Adrenal gland (tissue), 12 donors: ENCODE measurements around the gene ETV3L. TPM values are rescaled to one million over a fixed set of nuclear protein-coding genes. Genes with fewer than 3 reads are reported as not detected.
A peak's percentile ranks its signal among the peaks of the same experiment; 100 is the strongest.

ENCODE experiments used
- DNase-seq, 7 donors: peaks; one replicate each; pipeline ENCODE4 v3.0.0-alpha.2; 2019 to 2020
- H3K27ac ChIP-seq, 5 donors: fragments of 200-600 bp; sonication (generic) in 4 of 5; 1 replicate in 3 of 5; 2 replicates in 2 of 5; pipeline versions ENCODE4 v1.5.1 to v1.8.0; 2016 to 2020; ENCODE audit warnings: mild to moderate bottlenecking in 1 of 5
- H3K27me3 ChIP-seq: fragments of 200-600 bp; 2 replicates; pipeline ENCODE4 v1.8.0; 2021
- H3K36me3 ChIP-seq, 2 donors: fragments of 200-600 bp; replicated peaks in 1 of 2; 1 replicate in 1 of 2; 2 replicates in 1 of 2; pipeline versions ENCODE4 v1.5.1 to v1.8.0; 2018 to 2022
- H3K4me1 ChIP-seq, 2 donors: fragments of 200-600 bp; replicated peaks in 1 of 2; 1 replicate in 1 of 2; 2 replicates in 1 of 2; pipeline versions ENCODE4 v1.5.1 to v1.8.0; 2018 to 2021
- H3K4me3 ChIP-seq, 4 donors: fragments of 200-600 bp; sonication (generic) in 3 of 4; one replicate each; pipeline ENCODE4 v1.5.1; 2016 to 2018
- H3K9me3 ChIP-seq, 3 donors: fragments of 200-600 bp; sonication (generic) in 1 of 3; replicated peaks in 1 of 3; 1 replicate in 2 of 3; 2 replicates in 1 of 3; pipeline versions ENCODE4 v1.5.1 to v1.8.0; 2016 to 2021
- POLR2A ChIP-seq, 2 donors: fragments of 450-650 bp; IDR thresholded peaks; one replicate each; pipeline ENCODE4 v1.6.1; 2017; ENCODE audit warnings: antibody characterized with exemption in 2 of 2, mild to moderate bottlenecking in 2 of 2, moderate library complexity in 1 of 2
- WGBS, 4 donors: extraction: QIAGEN DNeasy Blood & Tissue Kit in 2 of 4; methylation state at CpG; one replicate each; pipeline versions ENCODE4 v1.1.5 to v1.1.7; 2013 to 2017; 5-methylcytosine and 5-hydroxymethylcytosine counted together
- intact Hi-C, 2 donors: fragments of 100-400 bp; cut with DNase I; formaldehyde crosslinking; loops; one replicate each; pipeline versions ENCODE4 v1.14.1 to v1.15.0; 2022 to 2023
- polyA plus RNA-seq, 3 donors: library from polyadenylated mRNA; stranded (reverse); fragments of 200-250 nt in 2 of 3; fragments of 350-450 nt in 1 of 3; fragmentation: Illumina TruSeq in 1 of 3; extraction: RNeasy Lipid Tissue Mini Kit (QIAGEN cat#74804) in 1 of 3; gene quantifications; one replicate each; pipeline ENCODE4 v1.2.3, GENCODE V29; 2013 to 2014
- total RNA-seq, 9 donors: library from RNA; depleted of rRNA in 4 of 9; stranded (reverse); fragments of >200 nt in 4 of 9; fragments of 120-200 nt in 1 of 9; fragmentation: NEBNext Ultra II Directional in 1 of 9; extraction: Animal tissue kit (Norgen Biotek cat#: 25700) in 1 of 9; gene quantifications; one replicate each; pipeline versions ENCODE4 v1.1.0 to v1.2.4, GENCODE V29; 2013 to 2023
- TF ChIP-seq, protein P1 (sequence below), 6 experiments: fragments of 450-650 bp in 4 of 6; fragments of 200-600 bp in 2 of 6; sonication (generic) in 1 of 6; IDR thresholded peaks; 1 replicate in 5 of 6; 2 replicates in 1 of 6; pipeline versions ENCODE4 v1.5.1 to v1.8.0; 2016 to 2021; ENCODE audit warnings: antibody characterized with exemption in 6 of 6, mild to moderate bottlenecking in 2 of 6, moderate library complexity in 1 of 6
- donor health status: healthy with polysubstance abuse.
- donor health status: Bipolar disorder and iron deficiency.
- donor health status: DM: yes; HTN: yes; CAD: no.
- donor health status: DM: no; HTN: no; CAD: no.
- donor health status: DM: no; HTN: no; CAD: no.
- donor health status: DM: yes; HTN: yes; CAD: no.

ETV3L gene
- total and polyA plus RNA-seq, 12 donors, result not detected

DNA sequence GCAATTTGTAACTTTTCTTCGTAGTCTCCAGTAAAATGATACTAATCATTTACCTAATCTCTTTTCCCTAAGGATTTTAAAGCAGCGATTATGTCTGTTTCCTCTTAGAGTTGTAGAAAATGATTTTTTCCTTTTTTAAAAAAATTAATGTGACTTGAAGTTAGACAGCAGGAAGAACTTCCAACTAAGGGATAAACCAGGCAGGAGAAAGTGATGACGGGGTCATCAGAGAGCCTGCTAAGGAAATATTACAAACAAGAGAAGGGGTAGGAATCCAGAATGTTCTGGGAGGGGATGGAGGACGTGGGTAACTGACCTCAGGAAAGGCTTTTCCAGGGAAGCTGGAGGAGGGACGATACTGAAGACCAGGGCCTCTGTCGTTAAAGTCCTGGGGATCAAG is 8.8 kb upstream of the ETV3L start:
- Histone ChIP-seq H3K4me3 (no peak overlapping the region), H3K27ac (no peak overlapping the region), H3K36me3 (no peaks in the 10 kb centered on the region), H3K9me3 (no peaks in the 10 kb centered on the region), H3K27me3 (peaks cover 21% of the 10 kb centered on the region), H3K4me1 (no peaks in the 10 kb centered on the region)
- TF ChIP-seq, protein P1, sequence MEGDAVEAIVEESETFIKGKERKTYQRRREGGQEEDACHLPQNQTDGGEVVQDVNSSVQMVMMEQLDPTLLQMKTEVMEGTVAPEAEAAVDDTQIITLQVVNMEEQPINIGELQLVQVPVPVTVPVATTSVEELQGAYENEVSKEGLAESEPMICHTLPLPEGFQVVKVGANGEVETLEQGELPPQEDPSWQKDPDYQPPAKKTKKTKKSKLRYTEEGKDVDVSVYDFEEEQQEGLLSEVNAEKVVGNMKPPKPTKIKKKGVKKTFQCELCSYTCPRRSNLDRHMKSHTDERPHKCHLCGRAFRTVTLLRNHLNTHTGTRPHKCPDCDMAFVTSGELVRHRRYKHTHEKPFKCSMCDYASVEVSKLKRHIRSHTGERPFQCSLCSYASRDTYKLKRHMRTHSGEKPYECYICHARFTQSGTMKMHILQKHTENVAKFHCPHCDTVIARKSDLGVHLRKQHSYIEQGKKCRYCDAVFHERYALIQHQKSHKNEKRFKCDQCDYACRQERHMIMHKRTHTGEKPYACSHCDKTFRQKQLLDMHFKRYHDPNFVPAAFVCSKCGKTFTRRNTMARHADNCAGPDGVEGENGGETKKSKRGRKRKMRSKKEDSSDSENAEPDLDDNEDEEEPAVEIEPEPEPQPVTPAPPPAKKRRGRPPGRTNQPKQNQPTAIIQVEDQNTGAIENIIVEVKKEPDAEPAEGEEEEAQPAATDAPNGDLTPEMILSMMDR (IDR thresholded peaks at IDR 0.05), result no peak
- DNase-seq, result no peak
- WGBS, 4 donors, result 56 to 68% (median 61%) methylated on average over 6 of the region's 6 CpGs
- intact Hi-C loops, result no loop called here

DNA sequence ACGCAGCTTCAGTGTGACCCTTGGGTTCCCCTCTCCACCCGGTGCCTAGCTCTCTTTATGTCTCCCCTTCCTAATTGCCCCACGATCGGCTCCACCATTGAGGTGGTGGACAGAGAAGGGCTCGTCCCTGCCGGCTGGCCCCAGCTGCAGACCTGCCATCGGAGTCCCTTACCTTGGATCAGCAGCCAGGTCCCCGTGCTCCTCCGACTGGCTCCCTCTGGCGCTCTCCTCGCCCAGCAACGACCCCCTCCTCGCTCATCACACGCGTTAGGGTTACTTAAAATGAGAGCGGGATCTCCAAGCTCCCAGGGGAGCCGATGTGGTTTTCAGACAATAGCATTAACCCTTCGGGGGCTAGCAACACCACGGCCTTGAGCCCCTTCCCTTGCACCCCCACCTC is 8.1 kb upstream of the ETV3L start:
- TF ChIP-seq, protein P1 (IDR thresholded peaks at IDR 0.05), result no peak
- no peak for TF ChIP-seq POLR2A (IDR thresholded peaks at IDR 0.05)
- Histone ChIP-seq H3K27ac (no peak overlapping the region), H3K4me3 (no peak overlapping the region), H3K4me1 (no peaks in the 10 kb centered on the region), H3K27me3 (peaks cover 21% of the 10 kb centered on the region), H3K36me3 (no peaks in the 10 kb centered on the region), H3K9me3 (no peaks in the 10 kb centered on the region)
- 23 to 42% (median 31%) methylated on average over 17 to 19 of the region's 19 CpGs for WGBS, 4 donors
- intact Hi-C loops, result no loop called here
- DNase-seq, result no peak

DNA sequence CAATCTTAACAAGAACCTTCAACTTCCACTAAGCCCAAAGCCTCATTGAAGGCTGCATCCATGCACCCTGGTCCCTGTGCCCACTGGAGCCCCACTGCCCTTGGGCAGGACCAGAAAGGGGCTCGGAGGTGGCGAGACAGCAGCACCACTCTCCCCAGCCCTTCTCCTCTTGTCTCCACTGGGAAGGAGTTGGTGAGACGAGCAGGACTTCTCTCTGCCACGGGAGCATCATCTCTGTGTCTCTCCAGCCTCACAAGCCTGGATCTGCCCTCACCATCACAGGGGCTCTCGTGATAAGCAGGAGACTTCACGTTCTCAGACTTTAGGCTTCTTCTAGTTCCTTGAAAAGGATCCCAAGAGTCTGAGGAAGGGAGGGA is 7.2 kb upstream of the ETV3L start:
- Histone ChIP-seq H3K4me1 (no peaks in the 10 kb centered on the region), H3K4me3 (no peak overlapping the region), H3K9me3 (no peaks in the 10 kb centered on the region), H3K27ac (no peak overlapping the region), H3K27me3 (peaks cover 21% of the 10 kb centered on the region), H3K36me3 (no peaks in the 10 kb centered on the region)
- TF ChIP-seq POLR2A (IDR thresholded peaks at IDR 0.05), result no peak
- 49 to 56% (median 53%) methylated on average over 4 to 6 of the region's 6 CpGs for WGBS, 4 donors
- DNase-seq, result no peak
- intact Hi-C loops, result no loop called here

DNA sequence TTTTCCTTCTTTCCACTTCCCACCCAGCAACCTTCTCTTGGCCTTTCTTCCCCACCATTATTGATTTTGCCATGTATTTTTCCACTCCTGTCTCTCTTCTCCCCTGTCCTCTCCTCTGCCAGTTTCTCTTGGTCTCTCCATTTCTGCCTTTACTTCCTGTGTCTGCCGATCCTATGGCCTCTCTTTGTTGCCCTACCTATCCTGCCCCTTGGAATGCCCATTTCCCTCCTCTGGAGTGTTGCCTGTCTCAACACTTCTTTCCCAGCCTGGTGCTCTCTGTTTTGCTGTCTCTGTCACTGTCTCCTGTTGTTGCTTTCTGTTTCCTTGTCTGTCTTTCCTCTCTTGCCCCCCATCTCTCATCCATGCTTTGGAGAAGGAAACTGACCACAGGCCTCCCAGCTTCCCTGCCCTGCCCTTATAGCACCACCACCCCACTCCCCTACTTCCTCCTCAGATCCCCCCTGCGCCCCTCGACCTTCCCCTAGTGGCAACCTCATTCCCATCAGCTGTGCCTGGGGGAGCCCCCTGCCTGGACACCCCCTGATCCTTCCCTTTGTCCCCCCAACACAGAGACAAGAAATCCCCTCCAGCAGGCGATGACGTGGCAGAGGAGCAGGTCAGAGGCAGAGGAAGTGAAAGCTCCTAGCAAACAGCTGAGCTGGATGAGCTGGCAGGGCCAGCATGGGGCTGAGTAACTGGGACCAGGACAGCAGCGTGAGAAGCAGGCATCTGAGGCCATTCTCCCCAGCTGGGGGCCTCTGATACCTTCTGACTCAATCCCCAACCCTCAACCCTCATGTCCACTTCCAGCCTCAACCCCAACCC is 6.6 kb upstream of the ETV3L start:
- H3K4me1 ChIP-seq, result no peaks in the 10 kb centered on the region
- H3K4me3 ChIP-seq, result no peak overlapping the region
- TF ChIP-seq POLR2A (IDR thresholded peaks at IDR 0.05), result no peak
- TF ChIP-seq, protein P1 (IDR thresholded peaks at IDR 0.05), result no peak
- no peaks in the 10 kb centered on the region for H3K9me3 ChIP-seq
- H3K27ac ChIP-seq, result peak overlapping the region in 1 of 5 donors; percentile 36
- no peaks in the 10 kb centered on the region for H3K36me3 ChIP-seq
- intact Hi-C loops, result no loop called here
- peaks cover 21% of the 10 kb centered on the region for H3K27me3 ChIP-seq
- WGBS, 4 donors, result 39 to 54% (median 45%) methylated on average over 5 to 6 of the region's 6 CpGs
- peak in 5 of 7 donors; percentile 35 to 49 (median 37) for DNase-seq
